GM10248 (cell line): Measurements from ENCODE around the gene TPH2.

Experiments
- CTCF ChIA-PET: fragments of 300-600 bp; sonication (Branson Sonifier 250); formaldehyde crosslinking; extraction: SDS; loops from one replicate; lab custom pipeline; 2021; ENCODE audit warnings: antibody characterized with exemption; lab: Yijun Ruan, JAX
- POLR2A ChIA-PET: fragments of 350-650 bp; sonication (Branson Sonifier 250); formaldehyde crosslinking; extraction: SDS; loops from one replicate; lab custom pipeline; 2020; ENCODE audit warnings: antibody characterized with exemption; lab: Yijun Ruan, JAX
- DNase-seq: peaks from one replicate; pipeline ENCODE4 v3.0.0; 2012; ENCODE audit errors: extremely low spot score
- CTCF ChIP-seq: IDR thresholded peaks from 2 replicates; pipeline ENCODE4 v1.5.1; 2012; ENCODE audit warnings: mild to moderate bottlenecking, low read depth; ENCODE audit errors: extremely low read depth, missing control alignments, control extremely low read depth

TPH2 gene

GRCh38 chr12:72071030-72071429, 132.4 kb downstream of the TPH2 start:
- POLR2A ChIA-PET = no interaction called here
- no peak for TF ChIP-seq CTCF
- CTCF ChIA-PET = interaction anchor here (1.1 kb wide), 1 partner anchor 13 kb away, joined by 3 read pairs; no protein-coding TSS in a partner anchor
- DNase-seq = no peak

- POLR2A ChIA-PET = no interaction called here
- CTCF ChIA-PET = no interaction called here
- TF ChIP-seq CTCF = no peak
- DNase-seq = no peak
Observed at GRCh38 chr12:72072592-72073212, 134.1 kb downstream of the TPH2 start.

GRCh38 chr12:72074065-72074464, 135.4 kb downstream of the TPH2 start:
- no peak for DNase-seq
- POLR2A ChIA-PET = no interaction called here
- CTCF ChIA-PET = no interaction called here

DNA sequence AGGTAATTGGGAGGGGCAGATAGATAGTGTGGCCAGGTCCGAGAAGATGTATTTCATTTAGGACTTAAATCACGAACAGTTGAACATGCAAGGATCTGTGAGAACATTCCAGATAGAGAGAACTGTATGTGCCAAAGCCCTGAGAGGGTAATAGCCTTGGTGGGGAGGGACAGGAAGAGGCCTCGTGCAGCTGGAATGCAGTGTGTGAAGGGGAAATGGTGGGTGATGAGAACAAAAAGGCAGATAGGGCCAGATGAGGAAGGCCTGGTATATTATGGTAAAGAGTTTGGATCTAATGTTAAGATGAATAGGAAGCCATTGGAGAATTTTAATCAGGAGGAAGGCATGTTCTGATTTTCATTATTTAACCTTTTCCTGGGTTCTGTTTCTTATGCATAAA, 136.3 kb downstream of the TPH2 start:
- TF ChIP-seq CTCF = no peak
- POLR2A ChIA-PET = no interaction called here
- no peak for DNase-seq
- CTCF ChIA-PET = no interaction called here

More at GRCh38 chr12:72074065-72074464, 135.4 kb downstream of the TPH2 start:
- TF ChIP-seq CTCF = no peak

DNA sequence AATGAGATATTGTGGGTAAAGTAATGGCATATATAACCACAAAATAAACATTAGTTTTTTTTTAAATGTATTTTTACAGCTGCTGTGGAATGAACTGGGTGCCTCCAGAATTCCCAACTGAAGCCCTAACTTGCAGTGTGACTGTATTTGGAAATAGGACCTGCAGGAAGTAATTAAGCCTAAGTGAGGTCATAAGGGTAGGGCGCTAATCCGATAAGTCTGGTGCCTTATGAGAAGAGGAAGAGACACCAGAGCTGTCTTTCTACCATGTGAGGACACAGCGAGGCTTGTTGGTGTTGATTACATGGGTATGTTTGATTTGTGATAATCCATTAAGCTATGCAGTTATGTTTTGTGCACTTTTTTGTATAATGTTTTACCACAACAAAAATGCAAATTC, 136.8 kb downstream of the TPH2 start:
- ChIA-PET POLR2A (no interaction called here), CTCF (no interaction called here)
- no peak for TF ChIP-seq CTCF
- DNase-seq = no peak

GRCh38 chr12:72075891-72076557, 137.4 kb downstream of the TPH2 start:
- no peak for DNase-seq
- POLR2A ChIA-PET = no interaction called here
- CTCF ChIA-PET = interaction anchor here (1.1 kb wide), 1 partner anchor 190 kb away, joined by 3 read pairs; no protein-coding TSS in a partner anchor
- no peak for TF ChIP-seq CTCF
